Activated naive CD4-positive, alpha-beta T cell treated with anti-CD3 and anti-CD28 coated beads, Interleukin-2, amount 50 U/mL, for 24 hours (primary cell): ENCODE data around the gene YY2.
"Not testable (repeated sequence)": the region's sequence is repeated elsewhere in the genome, so short reads cannot be mapped to it uniquely, and the experiment has no call there.

Source experiments
- H3K27ac Mint-ChIP-seq: one replicate; pipeline ENCODE4 v1.8.0; 2021; ENCODE audit warnings: mild to moderate bottlenecking, mixed read lengths
- H3K27me3 Mint-ChIP-seq: one replicate; pipeline ENCODE4 v1.8.0; 2021; ENCODE audit warnings: mixed read lengths
- H3K36me3 Mint-ChIP-seq: one replicate; pipeline ENCODE4 v1.8.0; 2021; ENCODE audit warnings: mixed read lengths
- H3K4me1 Mint-ChIP-seq: one replicate; pipeline ENCODE4 v1.8.0; 2021; ENCODE audit warnings: mixed read lengths
- H3K4me3 Mint-ChIP-seq: one replicate; pipeline ENCODE4 v1.8.0; 2021; ENCODE audit warnings: mild to moderate bottlenecking, mixed read lengths
- H3K9me3 Mint-ChIP-seq: one replicate; pipeline ENCODE4 v1.8.0; 2021; ENCODE audit warnings: mixed read lengths

YY2 gene

GRCh38 chrX:21853578-21853977 lies 2.2 kb upstream of the YY2 start:
- H3K9me3 Mint-ChIP-seq = no peaks in the 10 kb centered on the region
- no peak overlapping the region for H3K4me3 Mint-ChIP-seq
- H3K27ac Mint-ChIP-seq = no peak overlapping the region
- no peaks in the 10 kb centered on the region for H3K4me1 Mint-ChIP-seq
- H3K27me3 Mint-ChIP-seq = no peaks in the 10 kb centered on the region
- H3K36me3 Mint-ChIP-seq = peaks cover 12% of the 10 kb centered on the region

GRCh38 chrX:21856504-21856903 lies 717 bp downstream of the YY2 start:
- Mint-ChIP-seq H3K4me1 (peaks cover 5% of the 10 kb centered on the region), H3K4me3 (no peak overlapping the region), H3K9me3 (no peaks in the 10 kb centered on the region), H3K27me3 (no peaks in the 10 kb centered on the region), H3K27ac (no peak overlapping the region), H3K36me3 (peaks cover 12% of the 10 kb centered on the region)

- H3K36me3 Mint-ChIP-seq = no peaks in the 10 kb centered on the region
- no peak overlapping the region for H3K27ac Mint-ChIP-seq
- no peaks in the 10 kb centered on the region for H3K9me3 Mint-ChIP-seq
- peaks cover 13% of the 10 kb centered on the region for H3K4me1 Mint-ChIP-seq
- H3K4me3 Mint-ChIP-seq = no peak overlapping the region
- H3K27me3 Mint-ChIP-seq = no peaks in the 10 kb centered on the region
Observed at GRCh38 chrX:21863241-21863640, 7.5 kb downstream of the YY2 start.

GRCh38 chrX:21865436-21865835 lies 9.6 kb downstream of the YY2 start:
- H3K4me3 Mint-ChIP-seq = no peak overlapping the region
- peaks cover 2% of the 10 kb centered on the region for H3K36me3 Mint-ChIP-seq
- no peaks in the 10 kb centered on the region for H3K27me3 Mint-ChIP-seq
- peaks cover 11% of the 10 kb centered on the region for H3K4me1 Mint-ChIP-seq
- H3K27ac Mint-ChIP-seq = no peak overlapping the region
- no peaks in the 10 kb centered on the region for H3K9me3 Mint-ChIP-seq

- Mint-ChIP-seq H3K4me1 (peaks cover 4% of the 10 kb centered on the region), H3K9me3 (no peaks in the 10 kb centered on the region), H3K27me3 (no peaks in the 10 kb centered on the region), H3K36me3 (peaks cover 2% of the 10 kb centered on the region), H3K4me3 (no peak overlapping the region), H3K27ac (no peak overlapping the region)
Observed at GRCh38 chrX:21870494-21870893, 14.7 kb downstream of the YY2 start.

- Mint-ChIP-seq H3K4me1 (peaks cover 3% of the 10 kb centered on the region), H3K9me3 (no peaks in the 10 kb centered on the region), H3K4me3 (no peak overlapping the region), H3K27me3 (no peaks in the 10 kb centered on the region), H3K27ac (no peak overlapping the region), H3K36me3 (peaks cover 2% of the 10 kb centered on the region)
Observed at GRCh38 chrX:21873063-21873775, 17.4 kb downstream of the YY2 start.

GRCh38 chrX:21874182-21874581 lies 18.4 kb downstream of the YY2 start:
- not testable (repeated sequence) for H3K27me3 Mint-ChIP-seq, H3K36me3 Mint-ChIP-seq, H3K9me3 Mint-ChIP-seq, H3K27ac Mint-ChIP-seq, H3K4me3 Mint-ChIP-seq, H3K4me1 Mint-ChIP-seq

- Mint-ChIP-seq H3K27ac (no peak overlapping the region), H3K27me3 (no peaks in the 10 kb centered on the region), H3K4me3 (no peak overlapping the region), H3K9me3 (no peaks in the 10 kb centered on the region), H3K36me3 (peaks cover 3% of the 10 kb centered on the region), H3K4me1 (no peaks in the 10 kb centered on the region)
Observed at GRCh38 chrX:21875013-21875412, 19.2 kb downstream of the YY2 start.

- Mint-ChIP-seq H3K9me3 (no peaks in the 10 kb centered on the region), H3K4me1 (no peaks in the 10 kb centered on the region), H3K27me3 (no peaks in the 10 kb centered on the region), H3K4me3 (no peak overlapping the region), H3K36me3 (peaks cover 10% of the 10 kb centered on the region), H3K27ac (no peak overlapping the region)
Observed at GRCh38 chrX:21881881-21882574, 26.2 kb downstream of the YY2 start.

GRCh38 chrX:21883258-21883657 lies 27.5 kb downstream of the YY2 start:
- Mint-ChIP-seq H3K27ac (no peak overlapping the region), H3K27me3 (no peaks in the 10 kb centered on the region), H3K9me3 (no peaks in the 10 kb centered on the region), H3K4me3 (no peak overlapping the region), H3K36me3 (peaks cover 10% of the 10 kb centered on the region), H3K4me1 (no peaks in the 10 kb centered on the region)

GRCh38 chrX:21885568-21885967 lies 29.8 kb downstream of the YY2 start:
- Mint-ChIP-seq H3K4me3 (no peak overlapping the region), H3K36me3 (peaks cover 7% of the 10 kb centered on the region), H3K9me3 (no peaks in the 10 kb centered on the region), H3K27ac (no peak overlapping the region), H3K4me1 (no peaks in the 10 kb centered on the region), H3K27me3 (no peaks in the 10 kb centered on the region)

- H3K9me3 Mint-ChIP-seq = no peaks in the 10 kb centered on the region
- no peaks in the 10 kb centered on the region for H3K27me3 Mint-ChIP-seq
- no peak overlapping the region for H3K27ac Mint-ChIP-seq
- no peaks in the 10 kb centered on the region for H3K4me1 Mint-ChIP-seq
- H3K36me3 Mint-ChIP-seq = no peaks in the 10 kb centered on the region
- H3K4me3 Mint-ChIP-seq = no peak overlapping the region
Observed at GRCh38 chrX:21905313-21905712, 49.5 kb downstream of the YY2 start.

GRCh38 chrX:21905953-21906352 lies 50.2 kb downstream of the YY2 start:
- Mint-ChIP-seq H3K4me3 (no peak overlapping the region), H3K4me1 (no peaks in the 10 kb centered on the region), H3K27ac (no peak overlapping the region), H3K27me3 (no peaks in the 10 kb centered on the region), H3K9me3 (no peaks in the 10 kb centered on the region), H3K36me3 (no peaks in the 10 kb centered on the region)

GRCh38 chrX:21907260-21907659 lies 51.5 kb downstream of the YY2 start:
- Mint-ChIP-seq H3K4me1 (no peaks in the 10 kb centered on the region), H3K36me3 (peaks cover 3% of the 10 kb centered on the region), H3K4me3 (no peak overlapping the region), H3K27ac (no peak overlapping the region), H3K9me3 (no peaks in the 10 kb centered on the region), H3K27me3 (no peaks in the 10 kb centered on the region)
